Iris pigment epithelial cell (primary cell): ENCODE measurements around the gene RPL6.
"Not testable (repeated sequence)": the region's sequence is repeated elsewhere in the genome, so short reads cannot be mapped to it uniquely, and the experiment has no call there.

Experiments used
- DNase-seq: peaks from one replicate; pipeline ENCODE4 v3.0.0-alpha.2; 2011; ENCODE audit warnings: low read depth

The RPL6 gene

DNA sequence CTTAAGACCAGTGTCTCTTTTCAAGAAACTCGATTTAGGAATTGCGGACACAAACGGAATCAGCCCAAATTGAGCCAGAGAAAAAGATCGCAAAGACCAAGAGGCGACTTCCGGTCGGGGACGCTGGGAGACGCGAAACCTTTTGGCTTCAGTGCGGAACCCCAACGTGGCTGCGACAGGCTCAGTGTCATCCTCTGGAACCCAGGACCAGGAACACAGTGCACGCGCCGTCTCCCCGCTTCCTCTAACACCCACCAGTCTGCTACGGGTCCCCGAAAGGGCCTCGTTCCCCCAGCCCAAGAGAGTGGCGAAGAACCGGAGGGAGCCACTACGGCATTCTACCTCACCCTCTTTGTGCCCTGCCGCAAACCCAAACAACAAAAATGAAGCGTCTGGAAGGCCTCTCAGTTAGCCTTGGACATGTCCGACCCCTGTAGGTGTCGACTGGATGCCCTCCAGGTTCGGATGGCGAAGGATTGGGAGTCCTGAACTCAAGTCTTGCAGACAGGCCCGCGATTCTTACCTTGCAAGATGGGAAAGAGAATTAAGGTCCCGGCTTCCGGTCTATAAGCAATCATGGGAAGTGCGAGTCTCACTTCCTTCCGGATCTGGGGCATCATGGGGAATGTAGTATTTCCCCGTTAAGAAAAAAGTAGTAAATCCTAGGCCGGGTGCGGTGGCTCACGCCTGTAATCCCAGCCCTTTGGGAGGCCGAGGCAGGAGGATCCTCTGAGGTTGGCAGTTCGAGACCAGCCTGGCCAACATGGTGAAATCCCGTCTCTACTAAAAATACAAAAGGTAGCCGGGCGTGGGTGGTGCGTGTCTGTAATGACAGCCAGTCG, at the start of gene RPL6:
Gene RPL6, minus strand, starts transcription at position 542 of the 842 bp plus-strand sequence. CDS start 949 bp downstream, outside the sequence.
- DNase-seq = peak; percentile 95

DNA sequence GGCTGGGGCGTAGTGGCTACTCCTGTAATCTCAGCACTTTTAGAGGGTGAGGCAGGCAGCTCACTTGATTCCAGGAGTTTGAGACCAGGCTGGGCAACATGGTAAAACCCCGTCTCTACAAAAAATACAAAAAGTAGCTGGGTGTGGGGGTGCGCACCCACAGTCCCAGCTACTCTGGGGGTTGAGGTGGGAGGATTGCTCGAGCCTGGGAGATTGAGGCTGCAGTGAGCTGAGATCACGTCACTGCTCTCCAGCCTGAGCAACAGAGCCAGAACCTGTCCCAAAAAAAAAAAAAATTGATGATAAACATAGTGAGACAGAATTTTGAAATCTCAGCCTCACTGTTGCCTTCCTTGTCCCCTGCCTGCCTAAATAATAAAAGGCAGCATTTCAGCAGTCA, 49.3 kb upstream of the RPL6 start:
- DNase-seq = no peak

GRCh38 chr12:112458330-112458729, 48.9 kb upstream of the RPL6 start:
- no peak for DNase-seq

GRCh38 chr12:112457142-112457541, 47.7 kb upstream of the RPL6 start:
- DNase-seq = not testable (repeated sequence)

DNA sequence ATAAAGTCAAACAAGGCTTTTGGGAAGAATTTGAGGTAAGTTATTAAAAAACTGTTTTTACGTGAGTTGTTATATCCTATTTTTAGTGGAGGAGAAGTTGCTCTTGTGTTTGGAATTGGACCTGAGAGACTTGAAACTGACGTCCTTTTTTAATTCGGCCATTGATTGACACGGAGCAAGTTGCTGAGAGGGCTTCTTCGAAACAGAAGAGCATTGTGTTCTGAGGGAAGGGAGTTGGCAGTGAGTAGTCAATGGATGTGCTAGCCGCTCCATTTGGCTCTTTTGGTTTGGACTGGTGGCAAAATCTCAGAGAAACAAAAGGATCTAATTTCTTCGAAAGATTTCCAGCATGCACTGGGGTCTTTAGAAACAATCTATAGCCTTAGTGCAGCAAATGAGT, 46.6 kb upstream of the RPL6 start:
- no peak for DNase-seq

- no peak for DNase-seq
Observed at GRCh38 chr12:112450725-112451124, 41.3 kb upstream of the RPL6 start.

DNA sequence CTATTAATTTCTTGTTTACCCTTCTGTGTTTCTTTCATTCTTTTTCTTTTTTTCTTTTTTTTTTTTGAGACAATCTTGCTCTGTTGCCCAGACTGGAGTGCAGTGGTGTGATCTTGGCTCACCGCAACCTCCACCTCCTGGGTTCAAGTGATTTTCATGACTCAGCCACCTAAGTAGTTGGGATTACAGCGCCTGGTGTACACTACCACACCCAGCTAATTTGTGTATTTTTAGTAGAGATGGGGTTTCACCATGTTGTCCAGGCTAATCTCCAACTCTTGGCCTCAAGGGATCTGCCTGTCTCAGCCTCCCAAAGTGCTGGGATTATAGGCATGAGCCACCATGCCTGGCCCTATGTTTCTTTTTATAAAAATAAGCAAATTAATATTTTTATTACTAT, 38.8 kb upstream of the RPL6 start:
- not testable (repeated sequence) for DNase-seq

DNA sequence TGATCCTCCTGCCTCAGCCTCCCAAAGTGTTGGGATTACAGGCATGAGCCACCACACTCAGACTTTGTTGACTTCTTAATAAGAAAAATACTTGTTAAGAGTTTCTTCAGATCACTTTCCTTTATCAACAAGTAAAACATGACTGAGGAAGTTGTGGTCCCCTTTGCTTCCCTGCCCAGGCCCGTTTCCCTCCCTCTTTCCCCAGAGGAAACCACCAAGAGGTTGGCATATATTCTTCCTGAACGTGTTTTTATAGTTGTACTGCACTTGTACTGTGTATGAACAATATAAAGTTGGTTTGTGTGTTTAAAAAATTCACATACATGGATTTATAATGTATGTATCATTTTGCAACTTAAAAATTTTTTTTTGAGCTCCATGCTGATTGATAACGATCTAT, 37.7 kb upstream of the RPL6 start:
- DNase-seq = no peak

DNA sequence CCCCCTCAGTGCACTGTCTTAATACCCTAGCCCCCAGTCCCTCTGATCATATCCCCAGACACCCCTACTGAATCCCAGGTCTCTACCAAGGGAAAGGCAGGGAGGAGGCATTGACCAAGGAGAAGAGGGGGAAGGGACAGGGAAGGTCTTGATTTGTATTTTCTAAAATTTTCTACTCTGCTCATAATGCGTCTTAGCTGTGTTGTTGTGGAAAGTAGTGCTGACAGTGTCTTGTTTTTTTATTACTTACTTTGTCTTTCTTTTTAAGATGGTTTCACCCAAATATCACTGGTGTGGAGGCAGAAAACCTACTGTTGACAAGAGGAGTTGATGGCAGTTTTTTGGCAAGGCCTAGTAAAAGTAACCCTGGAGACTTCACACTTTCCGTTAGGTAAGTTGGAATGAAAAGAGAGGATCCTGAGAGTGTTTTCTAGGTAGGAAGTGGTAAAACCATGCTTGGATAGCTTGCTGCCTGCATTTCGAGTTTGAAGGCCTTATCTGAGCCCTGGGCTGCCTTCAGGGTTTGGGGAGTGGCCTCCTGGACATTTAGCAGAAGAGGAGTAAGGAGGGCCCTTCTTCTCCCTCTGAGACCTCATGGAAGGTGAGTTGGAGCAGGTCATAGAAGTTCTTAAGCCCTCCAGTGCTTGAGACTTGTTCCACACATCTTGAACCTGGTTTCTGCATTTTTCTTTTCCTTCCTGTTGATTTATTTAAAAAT, 36.8 kb upstream of the RPL6 start:
- no peak for DNase-seq

- DNase-seq = no peak
Observed at GRCh38 chr12:112443916-112444315, 34.5 kb upstream of the RPL6 start.

- peak; percentile 48 for DNase-seq
Observed at GRCh38 chr12:112440653-112441052, 31.2 kb upstream of the RPL6 start.

DNA sequence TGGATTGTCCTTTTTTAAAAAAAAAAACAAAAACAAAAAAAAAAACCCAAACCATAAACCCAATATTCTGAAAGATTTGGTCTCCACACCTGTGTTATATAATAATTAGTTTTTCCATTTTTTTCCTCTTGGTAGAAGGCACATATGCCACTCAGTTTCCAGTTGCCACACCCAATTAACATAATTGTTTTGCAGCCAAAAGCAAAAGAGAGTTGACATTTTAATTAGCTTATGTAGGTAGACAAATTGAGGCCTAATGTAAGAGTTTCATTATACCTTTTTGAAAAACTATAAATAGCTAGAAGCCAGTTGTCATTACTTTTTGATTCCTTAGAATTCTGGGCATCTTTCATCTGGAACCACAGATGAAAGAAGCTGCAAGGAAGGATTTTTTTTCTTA, 30.4 kb upstream of the RPL6 start:
- no peak for DNase-seq

- not testable (repeated sequence) for DNase-seq
Observed at GRCh38 chr12:112438645-112439044, 29.2 kb upstream of the RPL6 start.

DNA sequence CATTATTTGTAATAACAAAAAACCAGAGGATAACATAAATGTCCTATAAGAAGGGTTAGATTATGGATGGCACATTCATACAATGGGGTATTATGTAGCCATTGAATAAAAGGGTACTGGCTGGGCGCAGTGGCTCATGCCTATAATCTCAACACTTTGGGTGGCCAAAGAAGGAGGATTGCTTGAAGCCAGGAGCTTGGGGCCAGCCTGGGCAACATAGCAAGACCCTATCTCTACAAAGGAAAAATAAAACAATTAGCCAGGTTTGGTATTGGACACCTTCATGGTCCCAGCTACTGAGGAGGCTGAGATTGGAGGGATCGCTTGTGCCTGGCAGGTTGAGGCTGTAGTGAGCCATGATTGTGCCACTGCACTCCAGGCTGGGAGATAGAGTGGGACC, 24.1 kb upstream of the RPL6 start:
- DNase-seq = no peak

GRCh38 chr12:112431965-112432364, 22.6 kb upstream of the RPL6 start:
- no peak for DNase-seq

GRCh38 chr12:112430929-112431328, 21.5 kb upstream of the RPL6 start:
- DNase-seq = no peak

DNA sequence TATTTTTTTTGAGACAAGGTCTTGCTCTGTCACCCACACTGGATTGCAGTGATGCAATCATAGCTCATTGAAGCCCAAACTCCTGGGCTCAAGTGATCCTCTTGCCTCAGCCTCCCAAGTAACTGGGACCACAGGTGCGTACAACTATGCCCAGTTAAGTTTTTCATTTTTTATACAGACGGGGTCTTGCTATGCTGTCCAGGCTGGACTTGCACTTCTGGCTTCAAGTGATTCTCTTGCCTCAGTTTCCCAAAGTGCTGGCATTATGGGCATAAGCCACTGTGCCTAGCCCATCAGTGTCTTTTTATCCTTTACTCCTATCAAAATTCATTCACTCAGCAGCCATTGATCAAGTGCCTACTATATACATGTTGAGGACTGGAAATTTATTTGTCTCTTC, 18.4 kb upstream of the RPL6 start:
- DNase-seq = no peak

DNA sequence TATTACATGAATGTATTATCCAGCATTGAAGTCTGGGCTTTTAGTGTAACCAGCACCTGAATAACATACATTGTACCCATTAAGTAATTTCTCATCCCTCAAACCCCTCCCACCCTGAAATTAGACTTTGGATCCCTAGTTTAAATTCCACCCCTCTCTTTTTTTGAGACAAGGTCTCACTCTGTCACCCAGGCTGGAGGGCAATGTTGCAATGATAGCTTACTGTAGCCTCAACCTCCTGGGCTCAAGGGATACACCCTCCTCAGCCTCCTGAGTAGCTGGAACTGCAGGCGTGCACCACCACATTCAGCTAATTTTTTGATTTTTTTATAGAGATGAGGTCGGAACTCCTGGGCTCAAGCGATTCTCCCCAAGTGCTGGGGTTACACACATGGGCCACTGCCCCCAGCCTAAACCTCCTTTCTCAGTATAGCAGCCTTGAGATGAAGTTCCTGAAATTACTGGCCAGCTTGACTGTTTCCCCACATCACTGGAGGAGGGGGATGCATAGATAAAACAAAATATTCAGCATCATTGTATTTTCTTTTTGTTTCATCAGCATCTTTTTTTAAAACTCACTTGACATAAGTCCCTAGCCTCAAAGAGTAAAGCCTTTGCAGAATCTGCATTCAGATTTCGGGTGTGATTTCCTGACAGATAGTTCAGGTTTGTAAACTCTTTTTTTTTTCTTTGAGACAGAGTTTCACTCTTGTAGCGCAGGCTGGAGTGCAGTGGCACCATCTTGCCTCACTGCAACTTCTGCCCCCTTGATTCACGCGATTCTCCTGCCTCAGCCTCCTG, 16.4 kb upstream of the RPL6 start:
- no peak for DNase-seq

- DNase-seq = no peak
Observed at GRCh38 chr12:112424126-112424525, 14.7 kb upstream of the RPL6 start.

DNA sequence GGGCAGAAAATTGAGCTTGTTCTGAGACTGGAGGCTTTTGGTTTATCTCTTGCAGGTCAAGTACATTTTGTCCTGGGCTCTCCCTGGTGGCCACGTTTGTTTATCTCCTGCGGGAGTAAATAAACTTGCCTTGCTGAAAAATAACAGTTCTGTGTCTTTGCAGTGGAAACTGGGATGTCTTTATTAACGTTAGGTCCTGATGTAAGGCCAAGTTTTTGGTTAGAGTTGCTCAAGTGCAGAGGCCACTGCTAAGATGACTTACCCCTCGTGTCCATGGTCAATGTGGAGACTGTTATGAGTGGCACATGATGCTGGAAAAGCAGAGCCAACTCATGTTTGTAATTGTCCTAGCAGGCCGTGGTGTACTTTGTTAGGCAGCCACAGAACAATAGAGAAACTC, 13.1 kb upstream of the RPL6 start:
- peak; percentile 36 for DNase-seq

- DNase-seq = no peak
Observed at GRCh38 chr12:112421363-112421762, 12.0 kb upstream of the RPL6 start.

DNA sequence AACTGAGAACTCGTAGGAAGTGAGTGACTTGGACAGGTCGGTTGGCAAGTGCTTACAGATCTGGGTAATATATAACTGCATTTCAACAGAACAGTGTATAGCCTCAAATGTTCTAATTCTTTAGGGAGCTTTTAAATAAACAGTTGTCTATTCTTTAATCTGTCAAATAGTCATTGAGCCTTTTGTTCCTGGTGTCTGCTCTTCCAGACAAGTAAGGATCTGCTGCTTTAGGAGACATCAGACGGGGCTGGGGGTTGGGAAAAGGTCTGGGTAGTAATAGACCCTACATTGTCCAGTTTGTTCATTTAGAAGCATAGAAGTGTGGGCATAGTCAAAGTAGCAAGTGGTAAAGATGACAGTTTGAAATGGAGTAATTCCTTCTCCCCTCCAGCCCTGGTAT, 11.3 kb upstream of the RPL6 start:
- no peak for DNase-seq
